ENCODE measurements around the gene CUL5.

DNA sequence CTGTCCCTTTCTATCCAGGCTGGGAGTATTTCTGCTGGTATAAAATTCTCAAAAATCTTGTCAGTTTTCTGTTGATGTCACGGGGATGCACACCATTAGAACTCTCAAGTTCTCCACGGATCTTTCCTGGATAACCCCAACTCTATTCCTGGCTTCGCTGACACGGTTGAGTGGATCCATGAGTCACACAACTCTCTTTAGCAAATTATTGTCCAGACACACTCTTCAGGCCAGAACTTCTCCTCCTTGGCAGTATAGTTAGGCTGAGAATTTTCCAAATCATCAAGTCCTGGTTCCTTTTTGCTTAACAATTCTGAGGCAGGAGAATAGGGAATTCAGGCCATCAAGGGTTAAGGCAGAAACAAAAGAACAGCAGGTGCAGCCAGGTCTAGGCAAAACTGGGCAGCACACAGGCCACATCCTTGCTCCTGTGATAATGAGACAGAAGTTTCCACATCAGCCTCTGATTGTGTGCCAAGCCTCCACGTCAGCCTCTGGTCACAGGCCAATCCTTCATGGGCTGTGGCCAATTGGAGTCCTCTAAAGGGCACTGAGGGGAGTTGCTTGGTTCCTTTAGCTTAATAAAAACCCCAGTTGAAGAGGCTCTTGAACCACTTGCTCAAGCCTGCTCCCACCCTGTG lies 106.9 kb downstream of the CUL5 start:
- TF ChIP-seq TAF1 (IDR thresholded peaks at IDR 0.05; ENCODE audit: borderline replicate concordance, low read depth, low read length) (no peak), YY1 (IDR thresholded peaks at IDR 0.05; ENCODE audit: low read depth) (no peak), RAD21 (IDR thresholded peaks at IDR 0.05; ENCODE audit: low read length) (no peak)
- TF ChIP-seq, protein P1, sequence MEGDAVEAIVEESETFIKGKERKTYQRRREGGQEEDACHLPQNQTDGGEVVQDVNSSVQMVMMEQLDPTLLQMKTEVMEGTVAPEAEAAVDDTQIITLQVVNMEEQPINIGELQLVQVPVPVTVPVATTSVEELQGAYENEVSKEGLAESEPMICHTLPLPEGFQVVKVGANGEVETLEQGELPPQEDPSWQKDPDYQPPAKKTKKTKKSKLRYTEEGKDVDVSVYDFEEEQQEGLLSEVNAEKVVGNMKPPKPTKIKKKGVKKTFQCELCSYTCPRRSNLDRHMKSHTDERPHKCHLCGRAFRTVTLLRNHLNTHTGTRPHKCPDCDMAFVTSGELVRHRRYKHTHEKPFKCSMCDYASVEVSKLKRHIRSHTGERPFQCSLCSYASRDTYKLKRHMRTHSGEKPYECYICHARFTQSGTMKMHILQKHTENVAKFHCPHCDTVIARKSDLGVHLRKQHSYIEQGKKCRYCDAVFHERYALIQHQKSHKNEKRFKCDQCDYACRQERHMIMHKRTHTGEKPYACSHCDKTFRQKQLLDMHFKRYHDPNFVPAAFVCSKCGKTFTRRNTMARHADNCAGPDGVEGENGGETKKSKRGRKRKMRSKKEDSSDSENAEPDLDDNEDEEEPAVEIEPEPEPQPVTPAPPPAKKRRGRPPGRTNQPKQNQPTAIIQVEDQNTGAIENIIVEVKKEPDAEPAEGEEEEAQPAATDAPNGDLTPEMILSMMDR (IDR thresholded peaks at IDR 0.05) = no peak
